Liver (tissue), 9 donors: Measurements from ENCODE around the gene HCN3. TPM values are rescaled to one million over a fixed set of nuclear protein-coding genes. Genes with fewer than 3 reads are reported as not detected.
A peak's percentile ranks its signal among the peaks of the same experiment; 100 is the strongest.

ENCODE experiments used
- DNase-seq: peaks from one replicate; pipeline ENCODE4 v3.0.0-alpha.2; 2017; ENCODE audit warnings: low spot score
- H3K27ac ChIP-seq, 2 donors: one replicate each; pipeline ENCODE4 v1.7.0; 2013; ENCODE audit warnings: inconsistent platforms in 2 of 2, low read length in 2 of 2, control low read depth in 1 of 2, low read depth in 1 of 2, mild to moderate bottlenecking in 1 of 2
- H3K27me3 ChIP-seq, 4 donors: one replicate each; pipeline versions ENCODE4 v1.6.1 to v1.7.0; 2013; ENCODE audit warnings: low read length in 3 of 4, inconsistent platforms in 1 of 4, mild to moderate bottlenecking in 1 of 4, moderate library complexity in 1 of 4; ENCODE audit not compliant: control insufficient read depth in 4 of 4, insufficient read depth in 4 of 4
- H3K36me3 ChIP-seq, 4 donors: one replicate each; pipeline versions ENCODE4 v1.6.1 to v1.7.0; 2013; ENCODE audit warnings: low read length in 3 of 4, mild to moderate bottlenecking in 3 of 4, low read depth in 1 of 4, moderate library complexity in 1 of 4; ENCODE audit not compliant: control insufficient read depth in 4 of 4, insufficient read depth in 3 of 4
- H3K4me1 ChIP-seq, 4 donors: one replicate each; pipeline versions ENCODE4 v1.6.1 to v1.7.0; 2013; ENCODE audit warnings: low read length in 3 of 4, mild to moderate bottlenecking in 3 of 4, moderate library complexity in 1 of 4; ENCODE audit not compliant: control insufficient read depth in 4 of 4, insufficient read depth in 4 of 4
- H3K4me3 ChIP-seq, 3 donors: one replicate each; pipeline versions ENCODE4 v1.6.1 to v1.7.0; 2013; ENCODE audit warnings: low read length in 3 of 3, control low read depth in 1 of 3, low read depth in 1 of 3, mild to moderate bottlenecking in 1 of 3
- H3K9ac ChIP-seq, 2 donors: one replicate each; pipeline ENCODE4 v1.7.0; 2013; ENCODE audit warnings: low read length in 2 of 2, mild to moderate bottlenecking in 2 of 2, moderate library complexity in 2 of 2, control low read depth in 1 of 2, low read depth in 1 of 2
- H3K9me3 ChIP-seq, 4 donors: one replicate each; pipeline versions ENCODE4 v1.6.1 to v1.7.0; 2013; ENCODE audit warnings: low read length in 3 of 4; ENCODE audit not compliant: control insufficient read depth in 4 of 4
- ATF3 ChIP-seq: IDR thresholded peaks from 2 replicates; pipeline ENCODE4 v1.6.1; 2016; ENCODE audit warnings: antibody characterized with exemption
- EGR1 ChIP-seq, 2 donors: IDR thresholded peaks; 2 replicates each; pipeline ENCODE4 v1.6.1; 2016 to 2018; ENCODE audit warnings: antibody characterized with exemption in 2 of 2, low read depth in 2 of 2
- FOXA1 ChIP-seq: IDR thresholded peaks from 2 replicates; pipeline ENCODE4 v1.6.1; 2016; ENCODE audit warnings: antibody characterized with exemption
- FOXA2 ChIP-seq: IDR thresholded peaks from 2 replicates; pipeline ENCODE4 v1.6.1; 2016; ENCODE audit warnings: antibody characterized with exemption
- GABPA ChIP-seq, 2 donors: IDR thresholded peaks in 1 of 2; conservative IDR thresholded peaks in 1 of 2; 2 replicates each; pipeline ENCODE4 v1.6.1; 2016; ENCODE audit warnings: antibody characterized with exemption in 2 of 2, mild to moderate bottlenecking in 1 of 2, moderate library complexity in 1 of 2
- HNF4A ChIP-seq, 2 donors: conservative IDR thresholded peaks; 2 replicates each; pipeline ENCODE4 v1.6.1; 2016; ENCODE audit warnings: antibody characterized with exemption in 2 of 2, mild to moderate bottlenecking in 2 of 2
- HNF4G ChIP-seq: IDR thresholded peaks from 2 replicates; pipeline ENCODE4 v1.6.1; 2016; ENCODE audit warnings: antibody characterized with exemption
- JUND ChIP-seq, 2 donors: IDR thresholded peaks; 2 replicates each; pipeline ENCODE4 v1.6.1; 2016; ENCODE audit warnings: antibody characterized with exemption in 2 of 2
- NR2F2 ChIP-seq: IDR thresholded peaks from 2 replicates; pipeline ENCODE4 v1.6.1; 2016; ENCODE audit warnings: antibody characterized with exemption
- RAD21 ChIP-seq, 2 donors: IDR thresholded peaks; 2 replicates each; pipeline ENCODE4 v1.6.1; 2016; ENCODE audit warnings: antibody characterized with exemption in 2 of 2, mild to moderate bottlenecking in 2 of 2
- RXRA ChIP-seq, 2 donors: IDR thresholded peaks; 2 replicates each; pipeline ENCODE4 v1.6.1; 2017 to 2018; ENCODE audit warnings: antibody characterized with exemption in 2 of 2, mild to moderate bottlenecking in 1 of 2
- SP1 ChIP-seq: IDR thresholded peaks from 2 replicates; pipeline ENCODE4 v1.6.1; 2018; ENCODE audit warnings: antibody characterized with exemption, mild to moderate bottlenecking
- TAF1 ChIP-seq: conservative IDR thresholded peaks from 2 replicates; pipeline ENCODE4 v1.6.1; 2016; ENCODE audit warnings: antibody characterized with exemption, mild to moderate bottlenecking
- YY1 ChIP-seq: IDR thresholded peaks from 2 replicates; pipeline ENCODE4 v1.6.1; 2016; ENCODE audit warnings: antibody characterized with exemption, mild to moderate bottlenecking
- ZBTB33 ChIP-seq: IDR thresholded peaks from 2 replicates; pipeline ENCODE4 v1.6.1; 2016; ENCODE audit warnings: antibody characterized with exemption
- WGBS: extraction: QIAGEN DNeasy Blood & Tissue Kit; methylation state at CpG from one replicate; pipeline ENCODE4 v1.1.7; 2013; 5-methylcytosine and 5-hydroxymethylcytosine counted together
- polyA plus RNA-seq, 2 donors: library from polyadenylated mRNA; stranded (reverse) in 1 of 2; unstranded in 1 of 2; fragments of 200-250 nt in 1 of 2; fragments of >200 nt in 1 of 2; fragmentation: Nextera tagmentation in 1 of 2; extraction: Ambion mirVana in 1 of 2; gene quantifications; one replicate each; pipeline versions ENCODE4 v1.2.1 to v1.2.3, GENCODE V29; 2013 to 2015
- total RNA-seq, 2 donors: library from RNA; depleted of rRNA; stranded (reverse); fragments of >200 nt; gene quantifications; one replicate each; pipeline ENCODE4 v1.2.3, GENCODE V29; 2014
- TF ChIP-seq, protein P1 (sequence below): IDR thresholded peaks from 2 replicates; pipeline ENCODE4 v1.6.1; 2016; ENCODE audit warnings: antibody characterized with exemption
- TF ChIP-seq, protein P2 (sequence below): fragments of 150-350 bp; IDR thresholded peaks from 2 replicates; pipeline ENCODE4 v1.5.1; 2017; ENCODE audit warnings: improper control_type of control experiment, low read depth, low read length; ENCODE audit not compliant: missing input control
- TF ChIP-seq, protein P3 (sequence below): IDR thresholded peaks from 2 replicates; pipeline ENCODE4 v1.6.1; 2016; ENCODE audit warnings: antibody characterized with exemption, mild to moderate bottlenecking
- donor health status: healthy.
- donor health status: healthy.
- donor health status: healthy.
- donor health status: healthy.
- donor health status: healthy.

HCN3 gene
- total and polyA plus RNA-seq, 4 donors = 0.33 to 1.5 (median 0.93) TPM

- Histone ChIP-seq H3K9ac (peak overlapping the region; percentile 36 to 89), H3K36me3 (peaks cover 0 to 1% (median 0%) of the 10 kb centered on the region in 4 donors), H3K27me3 (no peaks in the 10 kb centered on the region), H3K9me3 (no peaks in the 10 kb centered on the region), H3K4me3 (peak overlapping the region; percentile 70 to 96 (median 82)), H3K4me1 (peaks cover 1 to 28% (median 21%) of the 10 kb centered on the region in 4 donors), H3K27ac (peak overlapping the region; percentile 89 to 91)
- TF ChIP-seq ZBTB33 (peak; percentile 96), YY1 (peak; percentile 93), NR2F2 (peak; percentile 82), HNF4A (conservative IDR thresholded peaks at IDR 0.05) (peak; percentile 53 to 75), FOXA2 (peak; percentile 61), RXRA (IDR thresholded peaks at IDR 0.05) (peak; percentile 72 to 76), FOXA1 (peak; percentile 73), TAF1 (peak; percentile 82), ATF3 (peak; percentile 74), GABPA (IDR thresholded peaks at IDR 0.05 in 1 of 2, conservative IDR thresholded peaks at IDR 0.05 in 1 of 2) (peak in 1 of 2 donors; percentile 62), RAD21 (IDR thresholded peaks at IDR 0.05) (peak; percentile 45 to 52), EGR1 (IDR thresholded peaks at IDR 0.05; ENCODE audit: low read depth in 2 of 2) (peak in 1 of 2 donors; percentile 55), HNF4G (peak; percentile 48), SP1 (peak; percentile 92), JUND (IDR thresholded peaks at IDR 0.05) (peak; percentile 56 to 81)
- TF ChIP-seq, protein P1, sequence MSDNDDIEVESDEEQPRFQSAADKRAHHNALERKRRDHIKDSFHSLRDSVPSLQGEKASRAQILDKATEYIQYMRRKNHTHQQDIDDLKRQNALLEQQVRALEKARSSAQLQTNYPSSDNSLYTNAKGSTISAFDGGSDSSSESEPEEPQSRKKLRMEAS = peak; percentile 72
- TF ChIP-seq, protein P2, sequence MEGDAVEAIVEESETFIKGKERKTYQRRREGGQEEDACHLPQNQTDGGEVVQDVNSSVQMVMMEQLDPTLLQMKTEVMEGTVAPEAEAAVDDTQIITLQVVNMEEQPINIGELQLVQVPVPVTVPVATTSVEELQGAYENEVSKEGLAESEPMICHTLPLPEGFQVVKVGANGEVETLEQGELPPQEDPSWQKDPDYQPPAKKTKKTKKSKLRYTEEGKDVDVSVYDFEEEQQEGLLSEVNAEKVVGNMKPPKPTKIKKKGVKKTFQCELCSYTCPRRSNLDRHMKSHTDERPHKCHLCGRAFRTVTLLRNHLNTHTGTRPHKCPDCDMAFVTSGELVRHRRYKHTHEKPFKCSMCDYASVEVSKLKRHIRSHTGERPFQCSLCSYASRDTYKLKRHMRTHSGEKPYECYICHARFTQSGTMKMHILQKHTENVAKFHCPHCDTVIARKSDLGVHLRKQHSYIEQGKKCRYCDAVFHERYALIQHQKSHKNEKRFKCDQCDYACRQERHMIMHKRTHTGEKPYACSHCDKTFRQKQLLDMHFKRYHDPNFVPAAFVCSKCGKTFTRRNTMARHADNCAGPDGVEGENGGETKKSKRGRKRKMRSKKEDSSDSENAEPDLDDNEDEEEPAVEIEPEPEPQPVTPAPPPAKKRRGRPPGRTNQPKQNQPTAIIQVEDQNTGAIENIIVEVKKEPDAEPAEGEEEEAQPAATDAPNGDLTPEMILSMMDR = peak; percentile 64
- TF ChIP-seq, protein P3, sequence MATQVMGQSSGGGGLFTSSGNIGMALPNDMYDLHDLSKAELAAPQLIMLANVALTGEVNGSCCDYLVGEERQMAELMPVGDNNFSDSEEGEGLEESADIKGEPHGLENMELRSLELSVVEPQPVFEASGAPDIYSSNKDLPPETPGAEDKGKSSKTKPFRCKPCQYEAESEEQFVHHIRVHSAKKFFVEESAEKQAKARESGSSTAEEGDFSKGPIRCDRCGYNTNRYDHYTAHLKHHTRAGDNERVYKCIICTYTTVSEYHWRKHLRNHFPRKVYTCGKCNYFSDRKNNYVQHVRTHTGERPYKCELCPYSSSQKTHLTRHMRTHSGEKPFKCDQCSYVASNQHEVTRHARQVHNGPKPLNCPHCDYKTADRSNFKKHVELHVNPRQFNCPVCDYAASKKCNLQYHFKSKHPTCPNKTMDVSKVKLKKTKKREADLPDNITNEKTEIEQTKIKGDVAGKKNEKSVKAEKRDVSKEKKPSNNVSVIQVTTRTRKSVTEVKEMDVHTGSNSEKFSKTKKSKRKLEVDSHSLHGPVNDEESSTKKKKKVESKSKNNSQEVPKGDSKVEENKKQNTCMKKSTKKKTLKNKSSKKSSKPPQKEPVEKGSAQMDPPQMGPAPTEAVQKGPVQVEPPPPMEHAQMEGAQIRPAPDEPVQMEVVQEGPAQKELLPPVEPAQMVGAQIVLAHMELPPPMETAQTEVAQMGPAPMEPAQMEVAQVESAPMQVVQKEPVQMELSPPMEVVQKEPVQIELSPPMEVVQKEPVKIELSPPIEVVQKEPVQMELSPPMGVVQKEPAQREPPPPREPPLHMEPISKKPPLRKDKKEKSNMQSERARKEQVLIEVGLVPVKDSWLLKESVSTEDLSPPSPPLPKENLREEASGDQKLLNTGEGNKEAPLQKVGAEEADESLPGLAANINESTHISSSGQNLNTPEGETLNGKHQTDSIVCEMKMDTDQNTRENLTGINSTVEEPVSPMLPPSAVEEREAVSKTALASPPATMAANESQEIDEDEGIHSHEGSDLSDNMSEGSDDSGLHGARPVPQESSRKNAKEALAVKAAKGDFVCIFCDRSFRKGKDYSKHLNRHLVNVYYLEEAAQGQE = peak; percentile 91
- WGBS = 1% methylated on average over 53 of the region's 53 CpGs
- DNase-seq = peak; percentile 93
Measured at GRCh38 chr1:155244368-155245162, 32.7 kb upstream of the HCN3 start.
